Skeletal muscle satellite cell (primary cell): ENCODE data around the gene GCN1.

Source experiments
- H3K27me3 ChIP-seq: 2 replicates; pipeline ENCODE4 v1.7.0; 2013; ENCODE audit warnings: low read length; ENCODE audit not compliant: control insufficient read depth, insufficient read depth
- H3K36me3 ChIP-seq: 2 replicates; pipeline ENCODE4 v1.7.0; 2013; ENCODE audit warnings: mild to moderate bottlenecking, control low read depth, low read length; ENCODE audit not compliant: insufficient read depth
- H3K4me1 ChIP-seq: 2 replicates; pipeline ENCODE4 v1.7.0; 2013; ENCODE audit warnings: low read length; ENCODE audit not compliant: control insufficient read depth, insufficient read depth
- H3K4me2 ChIP-seq: 2 replicates; pipeline ENCODE4 v1.7.0; 2013; ENCODE audit warnings: mild to moderate bottlenecking, low read length
- H3K4me3 ChIP-seq: 2 replicates; pipeline ENCODE4 v1.7.0; 2013; ENCODE audit warnings: low read length
- H3K9ac ChIP-seq: 2 replicates; pipeline ENCODE4 v1.7.0; 2013; ENCODE audit warnings: mild to moderate bottlenecking, low read depth, low read length, moderate library complexity
- H3K9me3 ChIP-seq: replicated peaks from 2 replicates; pipeline ENCODE4 v1.7.0; 2013; ENCODE audit warnings: mild to moderate bottlenecking, control low read depth, low read length

Gene GCN1

GRCh38 chr12:120168337-120168736 lies 26.2 kb downstream of the GCN1 start:
- Histone ChIP-seq H3K9me3 (no peaks in the 10 kb centered on the region), H3K4me1 (no peaks in the 10 kb centered on the region), H3K9ac (no peak overlapping the region), H3K4me3 (no peak overlapping the region), H3K4me2 (no peak overlapping the region), H3K27me3 (no peaks in the 10 kb centered on the region), H3K36me3 (peaks cover 61% of the 10 kb centered on the region)

GRCh38 chr12:120167529-120168095 lies 26.9 kb downstream of the GCN1 start:
- Histone ChIP-seq H3K27me3 (no peaks in the 10 kb centered on the region), H3K4me1 (no peaks in the 10 kb centered on the region), H3K4me3 (no peak overlapping the region), H3K36me3 (peaks cover 63% of the 10 kb centered on the region), H3K9me3 (no peaks in the 10 kb centered on the region), H3K9ac (no peak overlapping the region), H3K4me2 (no peak overlapping the region)

- Histone ChIP-seq H3K4me2 (no peak overlapping the region), H3K4me1 (no peaks in the 10 kb centered on the region), H3K36me3 (peaks cover 69% of the 10 kb centered on the region), H3K4me3 (no peak overlapping the region), H3K9ac (no peak overlapping the region), H3K27me3 (no peaks in the 10 kb centered on the region), H3K9me3 (no peaks in the 10 kb centered on the region)
Measured at GRCh38 chr12:120164293-120164692, 30.2 kb downstream of the GCN1 start.

GRCh38 chr12:120162763-120163162 lies 31.8 kb downstream of the GCN1 start:
- Histone ChIP-seq H3K9me3 (no peaks in the 10 kb centered on the region), H3K4me2 (no peak overlapping the region), H3K9ac (no peak overlapping the region), H3K36me3 (peaks cover 71% of the 10 kb centered on the region), H3K4me3 (no peak overlapping the region), H3K27me3 (no peaks in the 10 kb centered on the region), H3K4me1 (no peaks in the 10 kb centered on the region)

- Histone ChIP-seq H3K27me3 (no peaks in the 10 kb centered on the region), H3K4me3 (no peak overlapping the region), H3K4me1 (no peaks in the 10 kb centered on the region), H3K36me3 (peaks cover 76% of the 10 kb centered on the region), H3K9ac (no peak overlapping the region), H3K9me3 (no peaks in the 10 kb centered on the region), H3K4me2 (no peak overlapping the region)
Measured at GRCh38 chr12:120161852-120162251, 32.7 kb downstream of the GCN1 start.

- H3K4me2 ChIP-seq = no peak overlapping the region
- no peak overlapping the region for H3K4me3 ChIP-seq
Measured at GRCh38 chr12:120159509-120160237, 34.8 kb downstream of the GCN1 start.

GRCh38 chr12:120158351-120158750 lies 36.2 kb downstream of the GCN1 start:
- Histone ChIP-seq H3K4me2 (no peak overlapping the region), H3K9me3 (no peaks in the 10 kb centered on the region), H3K4me3 (no peak overlapping the region), H3K9ac (no peak overlapping the region), H3K27me3 (no peaks in the 10 kb centered on the region), H3K4me1 (no peaks in the 10 kb centered on the region), H3K36me3 (peaks cover 99% of the 10 kb centered on the region)

More at GRCh38 chr12:120159509-120160237, 34.8 kb downstream of the GCN1 start:
- H3K36me3 ChIP-seq = peaks cover 98% of the 10 kb centered on the region
- H3K9ac ChIP-seq = no peak overlapping the region
- H3K4me1 ChIP-seq = no peaks in the 10 kb centered on the region
- H3K27me3 ChIP-seq = no peaks in the 10 kb centered on the region
- no peaks in the 10 kb centered on the region for H3K9me3 ChIP-seq

GRCh38 chr12:120157678-120158077 lies 36.8 kb downstream of the GCN1 start:
- Histone ChIP-seq H3K4me2 (no peak overlapping the region), H3K27me3 (no peaks in the 10 kb centered on the region), H3K4me1 (no peaks in the 10 kb centered on the region), H3K9ac (no peak overlapping the region), H3K4me3 (no peak overlapping the region), H3K9me3 (no peaks in the 10 kb centered on the region), H3K36me3 (peaks cover 99% of the 10 kb centered on the region)

- H3K4me3 ChIP-seq = no peak overlapping the region
- H3K27me3 ChIP-seq = no peaks in the 10 kb centered on the region
- H3K9me3 ChIP-seq = no peaks in the 10 kb centered on the region
- H3K9ac ChIP-seq = no peak overlapping the region
- H3K36me3 ChIP-seq = peaks cover 94% of the 10 kb centered on the region
- no peaks in the 10 kb centered on the region for H3K4me1 ChIP-seq
- no peak overlapping the region for H3K4me2 ChIP-seq
Measured at GRCh38 chr12:120156315-120157259, 37.9 kb downstream of the GCN1 start.

GRCh38 chr12:120155072-120155471 lies 39.4 kb downstream of the GCN1 start:
- Histone ChIP-seq H3K9ac (no peak overlapping the region), H3K36me3 (peaks cover 82% of the 10 kb centered on the region), H3K4me1 (no peaks in the 10 kb centered on the region), H3K9me3 (no peaks in the 10 kb centered on the region), H3K4me3 (no peak overlapping the region), H3K27me3 (no peaks in the 10 kb centered on the region), H3K4me2 (no peak overlapping the region)

GRCh38 chr12:120150919-120151525 lies 43.5 kb downstream of the GCN1 start:
- peaks cover 82% of the 10 kb centered on the region for H3K36me3 ChIP-seq
- no peaks in the 10 kb centered on the region for H3K27me3 ChIP-seq
- no peaks in the 10 kb centered on the region for H3K9me3 ChIP-seq
- no peak overlapping the region for H3K4me3 ChIP-seq
- no peak overlapping the region for H3K4me2 ChIP-seq
- no peak overlapping the region for H3K9ac ChIP-seq
- H3K4me1 ChIP-seq = no peaks in the 10 kb centered on the region
